H1 (cell line): Measurements from ENCODE around the gene LHFPL3. TPM values are rescaled to one million over a fixed set of nuclear protein-coding genes. Genes with fewer than 3 reads are reported as not detected.

Experiments
- CTCF ChIA-PET: fragments of 300-600 bp; sonication (Branson Sonifier 250); formaldehyde crosslinking; loops from one replicate; lab custom pipeline; 2021; ENCODE audit not compliant: partially characterized antibody; lab: Charles Lee
- POLR2A ChIA-PET: fragments of 300-600 bp; sonication (Branson Sonifier 250); formaldehyde crosslinking; loops from one replicate; lab custom pipeline; 2021; ENCODE audit warnings: inconsistent platforms; ENCODE audit not compliant: partially characterized antibody; lab: Charles Lee
- DNase-seq, 2 experiments: peaks; one replicate each; pipeline versions ENCODE4 v3.0.0 to v3.0.0-alpha.2; 2010 to 2022; ENCODE audit warnings: low spot score in 2 of 2, low read depth in 1 of 2, mixed read lengths in 1 of 2
- FAIRE-seq: peaks from 2 replicates; lab custom pipeline; 2011; peaks lifted over from hg19 to GRCh38; lab: Jason Lieb, UNC
- H2AFZ ChIP-seq: 2 replicates; pipeline ENCODE4 v1.8.1; 2012; ENCODE audit warnings: low read length, inconsistent platforms
- H2AK5ac ChIP-seq: 2 replicates; pipeline ENCODE4 v1.6.1; 2013; ENCODE audit warnings: low read depth, low read length
- H2BK120ac ChIP-seq: replicated peaks from 2 replicates; pipeline ENCODE3; 2013; ENCODE audit warnings: low read depth, low read length, inconsistent platforms
- H2BK12ac ChIP-seq: 2 replicates; pipeline ENCODE4 v1.6.1; 2013; ENCODE audit warnings: low read depth, low read length
- H2BK15ac ChIP-seq: 2 replicates; pipeline ENCODE4 v1.6.1; 2013; ENCODE audit warnings: low read length
- H2BK20ac ChIP-seq: 2 replicates; pipeline ENCODE4 v1.6.1; 2013; ENCODE audit warnings: low read length
- H2BK5ac ChIP-seq: 2 replicates; pipeline ENCODE4 v1.6.1; 2013; ENCODE audit warnings: low read depth, low read length
- H3K14ac ChIP-seq: 2 replicates; pipeline ENCODE4 v1.6.1; 2013; ENCODE audit warnings: inconsistent platforms; ENCODE audit not compliant: insufficient read length
- H3K18ac ChIP-seq: 2 replicates; pipeline ENCODE4 v1.6.1; 2013; ENCODE audit warnings: low read length; ENCODE audit errors: extremely low read depth
- H3K23ac ChIP-seq: 2 replicates; pipeline ENCODE4 v1.6.1; 2013; ENCODE audit warnings: inconsistent platforms; ENCODE audit not compliant: insufficient read length
- H3K23me2 ChIP-seq: 2 replicates; pipeline ENCODE4 v1.6.1; 2013; ENCODE audit warnings: low read depth, low read length
- H3K27ac ChIP-seq: 2 replicates; pipeline ENCODE4 v1.6.1; 2011; ENCODE audit warnings: low read depth, low read length, inconsistent platforms
- H3K27me3 ChIP-seq, 4 experiments: replicated peaks in 1 of 4; 1 replicate in 1 of 4; 2 replicates in 3 of 4; pipeline versions ENCODE4 v1.6.1 to v1.8.1; 2011 to 2013; ENCODE audit warnings: low read length in 3 of 4, mild to moderate bottlenecking in 3 of 4, inconsistent platforms in 2 of 4, mixed read lengths in 2 of 4, moderate library complexity in 1 of 4; ENCODE audit not compliant: control insufficient read depth in 3 of 4, insufficient read depth in 3 of 4; ENCODE audit errors: extremely low read depth in 1 of 4
- H3K36me3 ChIP-seq, 4 experiments: 2 replicates each; pipeline versions ENCODE4 v1.6.1 to v1.8.1; 2011 to 2013; ENCODE audit warnings: mild to moderate bottlenecking in 4 of 4, low read length in 3 of 4, moderate library complexity in 2 of 4, control low read depth in 1 of 4, inconsistent platforms in 1 of 4; ENCODE audit not compliant: insufficient read depth in 4 of 4, control insufficient read depth in 2 of 4
- H3K4ac ChIP-seq: replicated peaks from 2 replicates; pipeline ENCODE3; 2013; ENCODE audit warnings: low read length, low read depth, mixed read lengths, inconsistent platforms; ENCODE audit not compliant: insufficient read length
- H3K4me1 ChIP-seq, 4 experiments: replicated peaks in 1 of 4; 1 replicate in 1 of 4; 2 replicates in 3 of 4; pipeline versions ENCODE4 v1.6.1 to v1.8.1; 2011 to 2013; ENCODE audit warnings: low read length in 3 of 4, inconsistent platforms in 2 of 4, mixed read lengths in 1 of 4; ENCODE audit not compliant: insufficient read depth in 4 of 4, control insufficient read depth in 3 of 4
- H3K4me2 ChIP-seq, 2 experiments: 2 replicates each; pipeline versions ENCODE4 v1.6.1 to v1.8.1; 2011 to 2013; ENCODE audit warnings: low read depth in 2 of 2, low read length in 2 of 2, control low read depth in 1 of 2, inconsistent platforms in 1 of 2, mild to moderate bottlenecking in 1 of 2; ENCODE audit not compliant: insufficient read depth in 1 of 2
- H3K4me3 ChIP-seq, 4 experiments: fragments of 200-600, 300-600 bp in 1 of 4; sonication (generic), shearing (Covaris generic), sonication (Bioruptor Twin) in 1 of 4; 2 replicates each; pipeline versions ENCODE4 v1.5.1 to v1.8.1; 2011 to 2016; ENCODE audit warnings: low read length in 4 of 4, low read depth in 3 of 4, control low read depth in 2 of 4, inconsistent platforms in 2 of 4, mild to moderate bottlenecking in 2 of 4, mixed read lengths in 1 of 4, moderate library complexity in 1 of 4; ENCODE audit not compliant: insufficient read depth in 2 of 4; ENCODE audit errors: extremely low read depth in 1 of 4
- H3K56ac ChIP-seq: replicated peaks from 2 replicates; pipeline ENCODE3; 2013; ENCODE audit warnings: low read depth, mild to moderate bottlenecking, mixed read lengths, low read length, inconsistent platforms; ENCODE audit not compliant: insufficient read length
- H3K79me1 ChIP-seq: 2 replicates; pipeline ENCODE4 v1.6.1; 2013; ENCODE audit warnings: low read depth, low read length, control low read depth
- H3K79me2 ChIP-seq, 2 experiments: 2 replicates each; pipeline versions ENCODE4 v1.6.1 to v1.8.1; 2012 to 2013; ENCODE audit warnings: low read length in 2 of 2, mild to moderate bottlenecking in 2 of 2, inconsistent platforms in 1 of 2; ENCODE audit not compliant: insufficient read depth in 2 of 2, control insufficient read depth in 1 of 2
- H3K9ac ChIP-seq, 4 experiments: replicated peaks in 1 of 4; 1 replicate in 1 of 4; 2 replicates in 3 of 4; pipeline versions ENCODE4 v1.6.1 to v1.8.1; 2011 to 2013; ENCODE audit warnings: low read depth in 3 of 4, low read length in 3 of 4, control low read depth in 2 of 4, mild to moderate bottlenecking in 2 of 4, moderate library complexity in 2 of 4, inconsistent platforms in 1 of 4; ENCODE audit errors: extremely low read depth in 1 of 4
- H3K9me3 ChIP-seq, 2 experiments: 2 replicates each; pipeline versions ENCODE4 v1.6.1 to v1.8.1; 2012 to 2013; ENCODE audit warnings: mild to moderate bottlenecking in 2 of 2, moderate library complexity in 2 of 2, control low read depth in 1 of 2, inconsistent platforms in 1 of 2, low read depth in 1 of 2, low read length in 1 of 2, mixed read lengths in 1 of 2; ENCODE audit not compliant: insufficient read depth in 2 of 2
- H4K20me1 ChIP-seq, 2 experiments: replicated peaks in 1 of 2; 2 replicates each; pipeline versions ENCODE3 to v1.8.1; 2011 to 2013; ENCODE audit warnings: inconsistent platforms in 2 of 2, low read length in 2 of 2, mild to moderate bottlenecking in 1 of 2; ENCODE audit not compliant: insufficient read depth in 2 of 2, control insufficient read depth in 1 of 2
- H4K5ac ChIP-seq: 2 replicates; pipeline ENCODE4 v1.6.1; 2013; ENCODE audit warnings: low read length, low read depth, mixed read lengths, inconsistent platforms; ENCODE audit not compliant: insufficient read length
- H4K8ac ChIP-seq: 2 replicates; pipeline ENCODE4 v1.8.0; 2013; ENCODE audit warnings: mild to moderate bottlenecking, moderate library complexity, low read length, inconsistent platforms; ENCODE audit not compliant: insufficient read depth; ENCODE audit errors: extremely low read depth
- H4K91ac ChIP-seq: replicated peaks from 2 replicates; pipeline ENCODE3; 2013; ENCODE audit warnings: low read length, mixed read lengths, inconsistent platforms; ENCODE audit not compliant: insufficient read length
- CHD1 ChIP-seq: IDR thresholded peaks from 2 replicates; pipeline ENCODE4 v1.6.1; 2012; ENCODE audit warnings: low read depth, low read length, improper control_type of control experiment
- JUND ChIP-seq: IDR thresholded peaks from 2 replicates; pipeline ENCODE4 v1.6.1; 2011; ENCODE audit warnings: mild to moderate bottlenecking, improper control_type of control experiment, low read length
- SP1 ChIP-seq: IDR thresholded peaks from 2 replicates; pipeline ENCODE4 v1.6.1; 2011; ENCODE audit warnings: low read depth, low read length
- WGBS, 2 experiments: shearing (Covaris generic) in 1 of 2; methylation state at CpG; one replicate each; pipeline versions ENCODE4 v1.1.6 to v1.1.7; 2013 to 2015; ENCODE audit warnings: low lambda C conversion rate in 2 of 2, mixed read lengths in 2 of 2, inconsistent platforms in 1 of 2, low coverage in 1 of 2, missing lambda C conversion rate in 1 of 2; ENCODE audit not compliant: insufficient replicate concordance in 2 of 2, insufficient coverage in 1 of 2, insufficient read length in 1 of 2; ENCODE audit errors: extremely low coverage in 1 of 2, missing lambda C conversion rate in 1 of 2; 5-methylcytosine and 5-hydroxymethylcytosine counted together
- polyA plus RNA-seq, 7 experiments: library from polyadenylated mRNA; depleted of rRNA in 3 of 7; stranded (reverse) in 5 of 7; unstranded in 2 of 7; fragments of >200 nt in 5 of 7; fragments of 200-250 nt in 2 of 7; gene quantifications; 1 replicate in 5 of 7; 2 replicates in 1 of 7; 4 replicates in 1 of 7; pipeline versions ENCODE4 v1.2.1 to v1.2.3, GENCODE V29; 2011 to 2013; ENCODE audit warnings: missing spikeins in 2 of 7, mixed read lengths in 2 of 7
- total RNA-seq: library from RNA; stranded (reverse); fragmentation: NEBNext Ultra II Directional; extraction: Animal tissue kit (Norgen Biotek cat#: 25700); gene quantifications from 2 replicates; pipeline ENCODE4 v1.2.1, GENCODE V29; 2021

The LHFPL3 gene
- total and polyA plus RNA-seq, 2 of the 8 experiments (the other 6 are each of a cell fraction or from before 2014, with no cell fraction given), result 0.24 to 0.50 TPM

DNA sequence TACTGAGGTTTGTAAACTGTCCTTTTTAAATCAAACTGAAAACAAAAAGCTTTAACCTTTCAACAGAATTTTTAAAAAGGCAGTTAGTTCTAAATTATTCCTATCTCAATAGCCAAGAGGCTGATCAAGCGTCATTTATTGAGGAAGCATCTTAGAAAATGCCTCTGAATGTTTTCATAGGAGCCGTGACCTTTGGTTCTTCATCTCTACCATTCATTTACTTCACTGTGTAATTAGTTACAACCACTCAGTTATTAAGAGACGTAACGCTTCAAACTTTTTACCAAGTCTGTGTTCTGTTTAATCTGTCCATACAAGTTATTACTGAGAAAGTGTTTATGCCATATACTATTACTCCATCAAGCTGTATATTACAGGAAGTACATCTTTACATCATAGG is 578.2 kb downstream of the LHFPL3 start:
- POLR2A ChIA-PET, result no interaction called here
- H3K27me3 ChIP-seq, result no peaks in the 10 kb centered on the region

More for the DNA sequence above, 578.2 kb downstream of the LHFPL3 start:
- H3K9me3 ChIP-seq, result no peaks in the 10 kb centered on the region
- no peaks in the 10 kb centered on the region for H4K20me1 ChIP-seq
- H3K4me2 ChIP-seq, result no peak overlapping the region
- H2BK20ac ChIP-seq, result no peak overlapping the region
- 88% methylated on average over 4 of the region's 4 CpGs; no CpG with 5 or more reads in 1 of the 2 experiments for WGBS, 2 experiments
- no peaks in the 10 kb centered on the region for H3K4me1 ChIP-seq
- CTCF ChIA-PET, result interaction anchor here (1.1 to 1.7 kb wide), 3 partner anchors 12 to 23 kb away, joined by 3 to 7 read pairs (median 4); no protein-coding TSS in a partner anchor
- H3K56ac ChIP-seq, result no peak overlapping the region
- no peak overlapping the region for H4K91ac ChIP-seq
- no peak overlapping the region for H3K23ac ChIP-seq
- H4K5ac ChIP-seq, result no peak overlapping the region
- no peak overlapping the region for H3K14ac ChIP-seq
- H3K4ac ChIP-seq, result no peak overlapping the region
- FAIRE-seq (no peak), DNase-seq (no peak)
- no peak overlapping the region for H3K4me3 ChIP-seq
- H2BK12ac ChIP-seq, result no peak overlapping the region
- H3K79me2 ChIP-seq, result no peaks in the 10 kb centered on the region
- H3K23me2 ChIP-seq, result no peaks in the 10 kb centered on the region
- H4K8ac ChIP-seq, result no peak overlapping the region
- no peak overlapping the region for H2BK5ac ChIP-seq
- no peak overlapping the region for H3K9ac ChIP-seq
- H2BK120ac ChIP-seq, result no peak overlapping the region
- no peak overlapping the region for H2AFZ ChIP-seq
- H3K36me3 ChIP-seq, result no peaks in the 10 kb centered on the region
- H3K18ac ChIP-seq, result no peak overlapping the region
- H2BK15ac ChIP-seq, result no peak overlapping the region
- H3K27ac ChIP-seq, result no peak overlapping the region
- no peaks in the 10 kb centered on the region for H3K79me1 ChIP-seq
- H2AK5ac ChIP-seq, result no peak overlapping the region
- TF ChIP-seq CHD1 (no peak), SP1 (no peak), JUND (no peak)
